Adipocyte (in vitro differentiated cells): Measurements from ENCODE around the gene C1QL2.

ENCODE experiments used
- DNase-seq: peaks from one replicate; pipeline ENCODE4 v3.0.0-alpha.2; 2015; ENCODE audit warnings: low read depth
- H3K27me3 ChIP-seq: replicated peaks from 2 replicates; pipeline ENCODE4 v1.7.0; 2013; ENCODE audit warnings: mild to moderate bottlenecking, low read length, moderate library complexity; ENCODE audit not compliant: control insufficient read depth, insufficient read depth
- H3K36me3 ChIP-seq: 2 replicates; pipeline ENCODE4 v1.7.0; 2013; ENCODE audit warnings: low read length, mild to moderate bottlenecking, moderate library complexity; ENCODE audit not compliant: control insufficient read depth, insufficient read depth, severe bottlenecking
- H3K4me1 ChIP-seq: 2 replicates; pipeline ENCODE4 v1.7.0; 2013; ENCODE audit warnings: mild to moderate bottlenecking, low read length, moderate library complexity; ENCODE audit not compliant: control insufficient read depth, insufficient read depth
- H3K4me3 ChIP-seq: 2 replicates; pipeline ENCODE4 v1.7.0; 2013; ENCODE audit warnings: mild to moderate bottlenecking, low read length, moderate library complexity
- H3K9ac ChIP-seq: 2 replicates; pipeline ENCODE4 v1.7.0; 2013; ENCODE audit warnings: mild to moderate bottlenecking, low read length, moderate library complexity
- H3K9me3 ChIP-seq: 2 replicates; pipeline ENCODE4 v1.7.0; 2013; ENCODE audit warnings: mild to moderate bottlenecking, low read length, moderate library complexity; ENCODE audit not compliant: control insufficient read depth

C1QL2 gene

DNA sequence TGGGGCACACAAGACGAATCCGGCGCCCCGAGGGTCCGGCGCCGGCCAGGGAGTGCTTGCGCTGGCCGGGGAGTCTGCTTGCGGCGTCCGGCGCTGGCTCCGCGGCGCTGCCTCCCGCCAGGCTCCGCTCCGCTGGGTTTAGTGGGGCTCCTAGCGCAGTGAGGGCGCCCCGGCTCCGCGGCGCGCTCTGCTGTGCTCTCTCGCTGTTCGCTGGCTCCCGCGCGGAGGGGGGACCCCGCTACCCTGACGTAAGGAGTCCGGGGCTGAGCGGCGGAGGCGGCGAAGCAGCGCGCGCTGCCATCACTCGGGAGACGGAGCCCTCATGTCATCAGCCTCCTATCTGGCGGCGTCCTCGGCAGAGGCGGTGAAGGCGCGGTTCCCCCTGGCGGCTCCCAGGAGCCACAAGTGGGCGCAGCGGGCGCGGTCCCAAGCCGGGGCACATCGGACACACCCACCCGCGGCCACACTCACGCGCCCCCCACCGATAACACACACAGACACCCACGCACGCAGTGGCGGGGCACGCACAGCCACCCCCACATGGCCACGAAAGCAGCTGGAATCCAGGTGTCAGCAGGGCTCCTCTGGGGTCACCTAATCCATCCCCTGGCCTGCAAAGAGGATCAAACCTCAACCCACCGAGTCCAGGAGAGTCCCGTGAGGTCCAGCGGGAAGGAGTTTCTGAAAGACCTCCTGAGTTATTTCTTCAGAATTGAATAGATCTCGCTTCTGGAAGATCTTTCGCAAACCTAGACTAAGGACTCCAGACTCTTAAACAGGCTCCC lies at the start of gene C1QL2:
Gene C1QL2, minus strand, starts transcription at position 189 of the 785 bp plus-strand sequence. CDS start 482 bp downstream, outside the sequence.
- peak; percentile 5 for DNase-seq
- no peak within 1 kb of the TSS for H3K9ac ChIP-seq
- no peaks in the 10 kb centered on the region for H3K9me3 ChIP-seq
- H3K36me3 ChIP-seq = no peaks in the 10 kb centered on the region
- peaks cover 70% of the 10 kb centered on the region for H3K27me3 ChIP-seq
- no peaks in the 10 kb centered on the region for H3K4me1 ChIP-seq
- H3K4me3 ChIP-seq = no peak within 1 kb of the TSS

DNA sequence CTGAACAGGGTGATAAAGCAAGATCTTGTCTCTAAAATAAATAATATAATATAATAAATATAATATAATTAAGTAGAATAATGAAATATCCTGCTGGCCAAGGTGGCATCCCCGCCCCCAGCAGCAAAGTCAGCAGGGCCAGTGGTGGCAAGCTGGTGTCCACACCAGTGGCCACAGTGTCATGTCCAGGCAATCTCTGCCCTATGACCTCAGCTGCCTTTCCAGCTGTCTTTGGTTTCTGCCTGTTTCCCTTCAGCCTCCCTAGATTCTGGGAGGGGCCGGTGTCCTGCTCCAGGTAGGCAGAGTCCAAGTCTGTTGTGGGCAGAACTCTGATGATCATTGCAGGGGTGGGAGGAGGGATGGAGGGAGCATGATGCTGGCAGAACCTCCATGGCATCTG lies 48.9 kb upstream of the C1QL2 start:
- Histone ChIP-seq H3K4me1 (no peaks in the 10 kb centered on the region), H3K4me3 (no peak overlapping the region), H3K36me3 (no peaks in the 10 kb centered on the region), H3K9ac (no peak overlapping the region), H3K9me3 (no peaks in the 10 kb centered on the region), H3K27me3 (peaks cover 16% of the 10 kb centered on the region)
- no peak for DNase-seq

DNA sequence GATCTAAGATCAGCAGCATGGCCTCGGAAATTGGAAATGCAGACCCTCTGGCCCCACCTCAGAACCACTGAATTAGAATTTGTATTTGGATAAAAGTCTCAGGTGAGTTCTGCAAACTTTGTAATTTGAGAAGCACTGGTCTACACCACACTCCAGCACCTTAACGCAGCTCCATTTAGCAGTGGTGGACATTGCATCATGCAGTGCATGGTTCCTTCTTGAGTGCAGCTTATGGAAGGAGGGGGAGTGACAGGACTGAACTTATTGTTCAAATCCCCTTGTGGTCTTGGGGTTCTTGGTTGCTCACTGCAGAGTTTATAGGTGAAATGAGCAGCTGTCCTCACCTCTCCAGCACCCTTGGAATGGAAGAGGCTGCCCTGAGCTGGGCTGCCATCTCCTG lies 47.6 kb upstream of the C1QL2 start:
- no peaks in the 10 kb centered on the region for H3K36me3 ChIP-seq
- no peak for DNase-seq
- no peaks in the 10 kb centered on the region for H3K9me3 ChIP-seq
- no peak overlapping the region for H3K4me3 ChIP-seq
- no peak overlapping the region for H3K9ac ChIP-seq
- H3K27me3 ChIP-seq = peaks cover 12% of the 10 kb centered on the region
- no peaks in the 10 kb centered on the region for H3K4me1 ChIP-seq

DNA sequence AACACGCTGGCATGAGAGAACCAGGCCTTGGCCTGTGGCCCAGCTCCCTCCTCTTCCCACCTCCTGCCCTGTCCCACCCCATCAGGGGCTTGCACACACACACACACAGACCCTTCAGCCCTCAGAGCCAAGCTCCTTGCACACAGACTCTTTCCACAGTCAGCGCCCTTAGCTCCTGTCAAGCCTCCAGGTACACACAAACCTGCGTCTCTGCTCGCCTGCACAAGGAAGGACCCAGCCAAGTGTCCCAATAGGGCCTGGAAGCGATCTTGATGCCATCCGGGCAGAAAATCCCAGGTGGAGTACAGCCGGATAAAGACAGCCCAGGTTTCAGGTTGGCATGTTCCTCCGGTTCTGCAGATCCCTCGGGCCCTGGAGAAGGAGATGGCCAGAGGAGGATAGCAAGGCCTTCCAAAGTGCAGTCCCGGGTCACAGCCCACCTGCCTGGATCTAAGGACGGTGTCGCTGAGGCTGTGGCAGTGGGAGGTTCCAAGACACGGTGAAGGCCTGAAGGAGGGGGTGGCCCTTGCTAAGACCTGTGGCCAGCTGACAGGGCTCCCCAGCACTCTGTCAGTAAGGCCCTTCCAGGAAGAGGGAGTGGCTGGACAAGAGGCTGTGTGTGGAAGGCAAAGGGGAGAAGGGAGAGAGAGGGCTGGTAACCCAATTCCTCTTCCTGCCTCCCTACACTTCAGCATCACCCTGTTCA lies 46.6 kb upstream of the C1QL2 start:
- Histone ChIP-seq H3K4me3 (no peak overlapping the region), H3K9ac (no peak overlapping the region), H3K36me3 (no peaks in the 10 kb centered on the region), H3K9me3 (no peaks in the 10 kb centered on the region), H3K4me1 (no peaks in the 10 kb centered on the region), H3K27me3 (peaks cover 20% of the 10 kb centered on the region)
- DNase-seq = no peak

DNA sequence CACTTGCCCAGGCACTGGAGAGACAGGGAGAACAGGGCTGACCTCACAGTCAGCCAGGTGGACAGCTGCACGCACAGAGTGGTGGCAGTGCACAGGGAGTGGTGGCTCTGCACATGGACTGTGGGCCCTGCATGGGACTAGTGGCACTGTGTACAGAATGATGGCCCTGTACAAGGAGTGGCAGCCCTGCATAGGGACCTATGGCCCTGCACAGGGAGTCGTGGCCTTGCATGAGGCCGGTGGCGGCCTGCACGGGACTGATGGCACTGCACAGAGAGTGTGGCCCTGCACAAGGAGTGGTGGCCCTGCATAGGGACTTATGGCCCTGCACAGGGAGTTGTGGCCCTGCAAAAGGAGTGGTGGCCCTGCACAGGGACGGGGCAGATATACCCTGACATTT lies 46.0 kb upstream of the C1QL2 start:
- H3K27me3 ChIP-seq = peaks cover 22% of the 10 kb centered on the region
- H3K4me1 ChIP-seq = no peaks in the 10 kb centered on the region
- no peak overlapping the region for H3K4me3 ChIP-seq
- no peaks in the 10 kb centered on the region for H3K9me3 ChIP-seq
- no peaks in the 10 kb centered on the region for H3K36me3 ChIP-seq
- DNase-seq = no peak
- H3K9ac ChIP-seq = no peak overlapping the region

DNA sequence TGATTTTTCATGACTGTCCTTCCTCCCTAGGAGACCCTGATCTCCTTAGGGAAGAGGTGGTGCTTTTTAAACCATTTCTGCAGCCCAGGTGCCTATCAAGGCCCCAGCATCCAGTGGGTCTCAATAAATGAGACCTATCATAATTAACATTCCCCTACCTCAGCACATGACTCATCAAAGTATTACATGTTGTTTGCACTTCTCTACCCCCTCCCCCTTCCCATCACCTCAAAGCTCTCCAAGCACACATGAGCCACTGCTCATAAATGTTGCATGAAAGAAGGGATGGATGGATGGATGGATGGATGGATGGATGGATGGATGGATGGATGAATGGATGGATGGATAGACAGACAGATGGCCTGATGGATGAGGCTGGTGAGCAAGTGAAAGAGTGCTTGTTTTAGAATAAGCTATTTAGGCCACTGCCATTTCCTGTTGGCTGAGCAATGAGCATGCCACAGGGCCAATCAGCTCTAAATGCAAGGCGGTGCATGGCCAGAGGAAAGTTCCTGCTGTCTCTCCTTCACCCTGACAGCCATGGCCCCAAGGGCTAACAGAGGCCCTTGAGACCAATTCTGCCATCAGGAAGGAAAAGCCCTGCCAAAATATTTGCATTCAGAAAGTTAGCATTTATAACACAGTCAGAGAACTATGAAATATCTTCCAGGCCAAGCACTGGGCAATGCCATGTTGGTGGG lies 44.2 kb upstream of the C1QL2 start:
- H3K9ac ChIP-seq = no peak overlapping the region
- no peaks in the 10 kb centered on the region for H3K9me3 ChIP-seq
- peaks cover 15% of the 10 kb centered on the region for H3K27me3 ChIP-seq
- DNase-seq = no peak
- H3K4me3 ChIP-seq = no peak overlapping the region
- H3K4me1 ChIP-seq = peaks cover 4% of the 10 kb centered on the region
- no peaks in the 10 kb centered on the region for H3K36me3 ChIP-seq

DNA sequence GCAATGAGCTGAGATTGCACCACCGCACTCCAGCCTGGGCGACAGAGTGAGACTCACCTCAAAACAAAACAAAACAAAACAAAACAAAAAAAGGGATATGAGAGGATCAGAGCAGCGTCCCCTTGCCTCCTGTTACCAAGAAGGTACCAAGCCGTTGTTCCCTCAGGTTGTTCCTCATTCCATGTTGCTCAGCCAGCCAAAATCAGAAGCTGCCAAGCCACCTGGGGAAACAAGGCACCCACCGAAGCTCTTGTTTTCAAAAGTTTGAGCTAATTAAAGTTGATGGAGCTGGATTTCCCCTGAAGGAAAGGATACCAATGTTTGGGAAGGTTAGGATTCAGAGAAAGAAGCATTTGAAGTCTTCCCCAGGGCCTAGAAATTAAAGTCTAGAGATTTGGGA lies 43.3 kb upstream of the C1QL2 start:
- DNase-seq = no peak
- Histone ChIP-seq H3K4me3 (no peak overlapping the region), H3K9me3 (no peaks in the 10 kb centered on the region), H3K4me1 (peaks cover 5% of the 10 kb centered on the region), H3K36me3 (no peaks in the 10 kb centered on the region), H3K9ac (no peak overlapping the region), H3K27me3 (peaks cover 15% of the 10 kb centered on the region)

DNA sequence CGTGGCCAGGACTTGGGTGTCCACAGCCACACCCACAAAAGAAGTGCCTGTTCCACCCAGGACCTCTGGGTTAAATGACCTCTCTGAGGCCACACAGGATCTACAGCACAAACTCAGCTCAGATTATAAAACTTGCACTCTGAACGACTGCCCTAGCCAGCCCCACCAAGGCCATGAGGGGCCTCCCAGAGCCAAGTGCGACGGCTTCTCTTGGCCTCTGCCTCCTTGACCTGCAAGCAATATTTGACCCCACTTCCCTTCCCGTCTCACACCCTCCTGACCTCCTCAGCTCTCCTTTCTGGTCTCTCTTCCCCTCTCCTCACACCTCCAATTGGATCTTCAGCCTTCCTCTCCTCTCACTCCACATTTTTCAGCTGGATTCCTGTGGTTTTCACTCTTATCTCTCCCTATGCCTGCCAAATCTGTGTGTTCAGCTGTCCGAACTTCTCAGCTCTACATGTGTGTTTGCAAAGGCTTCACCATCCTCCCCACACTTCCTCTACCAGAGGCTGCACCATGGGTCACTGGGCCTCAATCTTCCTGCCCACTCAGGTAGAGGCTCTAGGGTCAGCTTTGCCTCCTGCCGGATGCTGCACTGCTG lies 39.8 kb upstream of the C1QL2 start:
- no peaks in the 10 kb centered on the region for H3K9me3 ChIP-seq
- H3K27me3 ChIP-seq = peaks cover 15% of the 10 kb centered on the region
- peaks cover 5% of the 10 kb centered on the region for H3K4me1 ChIP-seq
- H3K9ac ChIP-seq = no peak overlapping the region
- DNase-seq = peak; percentile 31
- H3K36me3 ChIP-seq = no peaks in the 10 kb centered on the region
- no peak overlapping the region for H3K4me3 ChIP-seq

DNA sequence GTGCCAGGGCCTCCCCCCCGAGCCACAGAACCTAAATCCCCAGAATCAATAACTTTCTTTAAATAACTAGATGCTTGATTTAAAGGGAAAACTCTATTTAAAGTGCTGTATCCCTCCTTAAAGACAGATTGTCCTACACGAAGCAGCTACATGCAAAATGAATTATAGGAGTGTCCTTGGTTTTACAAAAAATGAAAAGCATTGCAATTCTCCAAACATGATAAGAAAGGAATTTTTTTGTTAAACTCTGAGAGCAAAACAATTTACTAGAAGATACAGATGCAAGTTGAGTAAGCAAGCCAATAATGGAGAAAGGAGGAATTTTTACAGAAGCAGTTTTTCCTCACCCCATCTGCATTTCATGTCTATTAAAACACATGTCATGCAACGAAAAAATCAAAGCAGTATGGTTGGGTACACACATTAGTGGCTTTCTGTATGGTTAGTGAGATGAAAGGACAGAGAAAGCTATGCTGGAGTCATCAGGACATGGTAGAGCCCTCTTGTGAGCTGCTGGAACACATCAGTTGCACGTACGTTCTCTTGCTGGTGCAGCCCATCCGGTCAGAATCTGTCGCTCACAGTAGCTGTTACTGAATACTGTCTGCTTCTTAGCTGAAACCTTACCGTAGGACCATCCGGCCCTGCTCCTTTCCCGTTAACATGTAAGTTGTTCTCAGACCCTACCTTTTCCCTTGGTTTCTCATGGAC lies 39.1 kb upstream of the C1QL2 start:
- no peak overlapping the region for H3K4me3 ChIP-seq
- H3K9ac ChIP-seq = no peak overlapping the region
- peaks cover 15% of the 10 kb centered on the region for H3K27me3 ChIP-seq
- DNase-seq = peak; percentile 30
- no peaks in the 10 kb centered on the region for H3K9me3 ChIP-seq
- H3K36me3 ChIP-seq = no peaks in the 10 kb centered on the region
- peaks cover 5% of the 10 kb centered on the region for H3K4me1 ChIP-seq

DNA sequence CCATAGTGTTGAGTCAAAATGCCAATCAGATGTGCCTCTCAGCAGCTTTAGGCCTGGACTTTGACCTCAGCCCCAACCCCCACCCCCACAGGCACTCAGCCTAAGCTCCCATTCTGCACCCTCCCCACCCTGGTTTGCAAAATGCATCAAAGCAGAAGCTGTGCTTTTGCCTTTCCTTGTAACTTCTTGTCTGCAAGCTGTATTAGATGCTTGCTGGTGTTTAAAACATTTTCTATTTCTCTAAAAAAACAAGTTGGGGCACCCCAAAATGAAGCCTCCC lies 38.5 kb upstream of the C1QL2 start:
- Histone ChIP-seq H3K9ac (no peak overlapping the region), H3K36me3 (no peaks in the 10 kb centered on the region), H3K4me3 (no peak overlapping the region), H3K4me1 (peaks cover 5% of the 10 kb centered on the region), H3K9me3 (no peaks in the 10 kb centered on the region), H3K27me3 (peaks cover 15% of the 10 kb centered on the region)
- peak; percentile 2 for DNase-seq
